ENCODE results near the gene DPF3.

The DPF3 gene

GRCh38 chr14:72631401-72631800 is 262.5 kb downstream of the DPF3 start:
- DNase-seq, result no peak

GRCh38 chr14:72630374-72630773 is 263.5 kb downstream of the DPF3 start:
- no peak for DNase-seq

- no peak for DNase-seq
Observed at GRCh38 chr14:72629534-72629933, 264.4 kb downstream of the DPF3 start.

- DNase-seq, result no peak
Observed at GRCh38 chr14:72625689-72626088, 268.2 kb downstream of the DPF3 start.

DNA sequence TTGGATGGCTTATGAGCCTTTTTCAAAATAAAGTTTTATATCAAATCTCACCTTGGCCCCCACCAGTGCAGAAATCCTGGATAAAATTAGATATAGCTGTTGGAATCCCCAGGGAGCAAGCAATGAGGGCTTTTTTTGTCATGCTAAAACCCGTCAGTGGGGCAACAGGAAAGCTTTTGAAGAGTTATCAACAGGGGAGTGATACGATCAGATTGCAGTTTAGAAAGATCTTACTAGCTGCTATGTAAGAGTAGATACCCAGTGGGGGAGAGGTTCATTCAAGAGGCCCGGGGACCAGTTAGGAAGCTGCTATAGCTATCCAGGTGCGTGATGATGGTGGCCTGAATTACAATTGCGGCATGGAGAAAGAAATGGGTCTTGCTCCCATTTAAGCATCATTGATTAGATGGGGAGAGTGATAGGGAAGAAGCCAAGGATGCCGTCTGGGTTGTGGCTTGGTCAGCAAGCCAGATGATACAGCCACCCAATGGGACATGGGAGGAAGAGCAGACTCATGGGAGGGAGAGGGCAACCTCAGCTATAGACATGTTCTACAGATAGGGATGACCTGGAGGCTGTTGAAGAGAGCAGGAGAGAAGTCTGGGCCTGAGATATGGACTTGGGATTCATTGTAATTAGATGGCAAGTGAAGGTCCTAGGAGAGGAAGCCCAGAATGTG is 272.4 kb downstream of the DPF3 start:
- no peak for DNase-seq

GRCh38 chr14:72619881-72620280 is 274.0 kb downstream of the DPF3 start:
- no peak for DNase-seq

DNA sequence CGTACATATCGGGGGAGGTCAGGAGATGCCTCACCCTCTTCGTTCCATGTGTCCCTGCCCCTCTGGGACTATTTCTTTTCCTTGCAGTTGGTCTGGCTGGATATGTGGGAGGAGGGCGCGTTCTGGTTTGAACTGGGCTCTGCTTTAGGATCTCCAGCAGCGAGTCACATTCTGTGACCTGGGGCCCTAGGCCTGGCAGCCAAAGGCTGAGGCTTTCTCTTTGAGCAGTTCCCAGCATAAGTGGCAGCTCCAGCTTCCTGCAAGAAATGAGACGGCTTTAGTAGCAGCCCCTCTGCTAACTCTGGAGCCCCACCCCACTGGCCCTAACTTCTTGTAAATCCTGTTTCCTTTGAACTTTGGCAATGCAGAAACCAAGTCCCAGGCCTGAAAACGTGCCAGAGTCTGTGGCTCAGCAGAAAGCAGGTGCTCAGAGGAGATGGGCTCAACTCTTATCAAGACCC is 274.8 kb downstream of the DPF3 start:
- no peak for DNase-seq

GRCh38 chr14:72618424-72618823 is 275.5 kb downstream of the DPF3 start:
- no peak for DNase-seq

GRCh38 chr14:72617391-72618031 is 276.4 kb downstream of the DPF3 start:
- no peak for DNase-seq

- no peak for DNase-seq
Observed at GRCh38 chr14:72616811-72617210, 277.1 kb downstream of the DPF3 start.

GRCh38 chr14:72616294-72616693 is 277.6 kb downstream of the DPF3 start:
- DNase-seq, result no peak

- DNase-seq, result no peak
Observed at GRCh38 chr14:72615451-72616121, 278.3 kb downstream of the DPF3 start.

GRCh38 chr14:72614891-72615415 is 278.9 kb downstream of the DPF3 start:
- DNase-seq, result no peak

DNA sequence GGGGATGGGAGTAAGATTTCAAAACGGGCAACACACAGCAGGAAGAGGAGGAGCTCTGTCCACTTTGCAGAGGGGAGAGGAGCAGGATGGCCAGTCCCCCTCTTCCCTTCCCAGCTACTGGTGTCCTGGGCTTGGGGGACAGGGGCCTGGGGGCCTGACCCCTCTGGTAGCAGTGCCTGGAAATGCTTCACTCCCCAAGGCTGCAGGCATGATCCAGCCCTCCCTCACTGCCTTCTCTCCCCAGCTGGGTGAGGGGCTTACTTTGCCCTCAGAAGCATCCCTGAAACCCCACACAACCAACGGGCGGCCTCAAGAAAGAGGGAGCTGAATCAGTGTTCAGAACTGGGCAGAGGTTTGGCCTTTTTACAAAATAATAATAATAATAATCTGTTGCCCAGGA is 279.5 kb downstream of the DPF3 start:
- DNase-seq, result no peak

DNA sequence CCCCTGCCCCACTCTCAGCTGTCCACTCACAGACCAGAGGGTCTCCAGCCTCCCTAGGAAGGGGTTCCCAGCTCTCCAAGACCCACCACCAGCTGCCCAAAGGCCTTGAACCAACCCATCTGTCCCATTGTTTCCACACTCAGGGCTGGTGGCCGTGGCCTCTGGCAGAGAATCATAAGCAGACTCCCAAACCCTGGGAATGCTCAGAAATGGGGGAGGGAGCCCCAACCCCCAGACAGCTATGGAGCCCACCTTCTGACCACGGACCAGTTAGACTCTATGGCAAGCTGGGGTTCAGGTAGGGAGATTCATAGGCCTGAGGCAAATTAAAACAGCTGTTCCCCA is 280.0 kb downstream of the DPF3 start:
- DNase-seq, result no peak

GRCh38 chr14:72613231-72613974 is 280.5 kb downstream of the DPF3 start:
- DNase-seq, result no peak

- DNase-seq, result no peak
Observed at GRCh38 chr14:72612041-72612440, 281.9 kb downstream of the DPF3 start.

DNA sequence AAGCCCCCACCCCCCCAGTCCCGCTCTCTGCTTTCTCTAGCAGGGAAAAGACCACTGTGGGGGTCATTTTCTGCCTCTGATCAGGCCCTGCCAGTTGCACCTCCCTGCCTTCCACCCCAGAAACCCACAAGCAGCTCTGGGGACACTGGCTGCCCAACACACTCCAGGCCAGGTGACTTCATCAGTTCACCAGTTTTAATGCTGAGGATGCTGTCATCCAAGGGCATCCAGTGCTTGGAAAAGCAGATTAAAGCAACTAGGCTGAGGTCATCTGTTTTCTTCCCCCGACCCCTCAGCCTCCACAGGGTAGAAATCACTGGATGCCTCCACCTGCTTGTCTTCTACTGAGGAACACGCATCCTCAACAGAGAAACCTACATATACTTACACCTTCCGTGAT is 282.4 kb downstream of the DPF3 start:
- DNase-seq, result no peak

DNA sequence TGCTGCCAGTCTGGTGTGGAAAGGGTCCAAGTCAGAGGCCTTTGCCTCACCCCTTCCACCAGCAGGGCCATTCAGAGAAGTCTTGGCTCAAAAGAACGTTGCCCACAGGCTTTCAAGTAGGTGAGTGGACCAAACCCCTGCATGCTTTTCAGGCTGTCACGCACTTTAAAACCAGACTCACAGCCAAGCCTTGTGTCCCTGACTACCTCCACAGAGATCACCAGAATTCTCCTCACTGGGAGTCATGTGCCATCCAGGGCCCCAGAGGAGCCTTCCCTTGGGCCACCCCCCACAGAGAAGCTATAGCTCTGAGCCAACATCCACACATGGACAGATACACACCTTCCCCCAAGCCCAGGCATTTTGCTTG is 283.1 kb downstream of the DPF3 start:
- no peak for DNase-seq

DNA sequence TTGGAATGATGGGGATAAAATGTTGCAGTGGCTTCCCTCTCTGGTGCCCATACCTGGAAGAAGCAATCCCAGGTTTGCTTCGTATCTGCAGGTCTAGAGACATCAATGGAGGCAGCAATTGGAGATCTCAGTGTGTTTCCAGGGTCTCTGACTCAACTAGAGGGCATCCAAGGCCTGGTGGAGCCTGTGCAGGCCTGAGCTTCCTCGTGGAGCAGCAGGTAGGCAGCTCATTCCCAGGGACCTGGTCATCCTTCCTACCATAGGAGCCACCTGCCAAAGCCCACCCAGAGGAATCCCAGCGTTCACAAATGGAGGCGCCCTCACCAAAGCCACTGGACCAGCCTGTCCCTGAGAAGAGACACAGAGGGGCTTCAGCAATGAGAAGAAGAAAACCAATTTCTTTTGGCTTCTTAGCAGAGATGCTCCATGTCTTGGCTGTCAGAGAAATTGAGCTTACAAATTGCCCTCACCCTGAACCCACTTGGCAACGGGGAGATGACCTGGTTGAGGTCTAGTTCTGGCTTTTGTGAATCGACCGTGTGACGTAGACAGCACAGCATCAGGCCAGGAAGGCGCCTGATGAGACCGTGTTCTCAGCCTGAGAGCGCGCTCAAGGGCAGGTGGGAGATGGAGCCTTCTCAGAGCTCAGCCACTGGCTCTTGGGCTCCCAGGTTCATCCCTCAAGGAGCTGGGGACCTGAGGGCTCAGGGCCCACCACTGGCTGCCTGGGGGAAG is 283.6 kb downstream of the DPF3 start:
- no peak for DNase-seq

- DNase-seq, result no peak
Observed at GRCh38 chr14:72609205-72609916, 284.5 kb downstream of the DPF3 start.

Measured in NK-92 treated with Interleukin-12 subunit alpha and Interleukin-12 subunit beta, amount 100 ng/mL, for 24 hours (cell line).